ENCODE measurements around the gene ARID3A. TPM values are rescaled to one million over a fixed set of nuclear protein-coding genes. Genes with fewer than 3 reads are reported as not detected.
A peak's percentile ranks its signal among the peaks of the same experiment; 100 is the strongest.

The ARID3A gene
- total and polyA plus RNA-seq, 2 of the 8 experiments (the other 6 are each of a cell fraction or from before 2014, with no cell fraction given): 40.5 to 77.4 TPM

DNA sequence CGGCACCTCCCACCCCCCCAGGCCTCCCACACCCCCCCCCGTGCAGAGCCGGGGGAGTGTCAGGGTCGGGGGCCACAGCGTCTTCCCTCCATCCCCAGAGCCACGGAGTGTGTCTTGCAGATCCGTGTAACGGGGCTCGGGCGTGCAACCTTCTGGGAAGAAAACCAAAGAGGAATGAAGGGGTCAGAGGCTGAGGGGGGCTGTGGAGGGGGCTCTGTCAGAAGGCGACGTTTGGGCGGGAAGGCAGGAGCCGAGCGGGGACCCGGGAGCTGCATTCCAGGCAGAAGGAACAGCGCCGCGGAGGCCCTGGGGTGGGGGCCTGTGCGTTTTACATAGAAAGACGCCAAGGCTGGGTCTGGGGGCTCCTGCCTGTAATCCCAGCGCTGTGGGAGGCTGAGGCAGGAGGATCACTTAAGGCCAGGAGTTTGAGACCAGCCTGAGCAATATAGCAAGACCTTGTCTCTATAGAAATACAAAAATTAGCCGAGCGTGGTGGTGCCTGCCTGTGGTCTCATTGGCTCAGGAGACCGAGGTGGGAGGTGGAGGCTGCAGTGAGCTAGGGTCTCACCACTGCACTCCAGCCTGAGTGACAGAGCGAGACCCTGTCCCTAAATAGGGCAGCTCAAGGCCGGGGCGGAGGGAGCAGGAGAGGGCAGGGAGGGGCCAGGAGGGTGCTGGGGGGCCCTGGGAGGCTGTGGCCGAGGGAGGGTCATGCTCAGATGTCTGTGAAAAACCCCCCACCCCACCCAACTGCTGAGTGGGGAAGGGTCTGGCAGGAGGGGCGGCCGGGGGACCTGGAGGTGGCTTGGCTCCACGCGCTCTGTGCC lies 27.8 kb downstream of the ARID3A start:
- peak overlapping the region; percentile 91 for H3K4ac ChIP-seq (replicated peaks; ENCODE audit: insufficient read length, low read depth, low read length)
- H2AK5ac ChIP-seq (ENCODE audit: low read depth, low read length): peak overlapping the region; percentile 59; the same call in 1 of the 2 replicates
- H2BK120ac ChIP-seq (replicated peaks; ENCODE audit: low read depth, low read length): no peak overlapping the region
- no peaks in the 10 kb centered on the region for H3K36me3 ChIP-seq (ENCODE audit: control insufficient read depth in 2 of 4, insufficient read depth in 4 of 4, low read length in 3 of 4)
- H3K4me1 ChIP-seq (replicated peaks in 1 of 4; ENCODE audit: control insufficient read depth in 3 of 4, insufficient read depth in 4 of 4, low read length in 3 of 4): peaks cover 5 to 46% (median 23%) of the 10 kb centered on the region in 4 experiments
- peak overlapping the region; percentile 86 for H3K18ac ChIP-seq (ENCODE audit: extremely low read depth, low read length)
- peaks cover 0 to 1% of the 10 kb centered on the region in 2 experiments for H4K20me1 ChIP-seq (replicated peaks in 1 of 2; ENCODE audit: control insufficient read depth in 1 of 2, insufficient read depth in 2 of 2, low read length in 2 of 2)
- H3K56ac ChIP-seq (replicated peaks; ENCODE audit: insufficient read length, low read depth, low read length): no peak overlapping the region
- H3K4me3 ChIP-seq (ENCODE audit: extremely low read depth in 1 of 4, insufficient read depth in 2 of 4, low read depth in 3 of 4, low read length in 4 of 4): peak overlapping the region in 2 of 4 experiments; percentile 12 to 51; a peak in 2 of 8 replicates
- peak overlapping the region; percentile 66 for H4K91ac ChIP-seq (replicated peaks; ENCODE audit: insufficient read length, low read length)
- ChIA-PET CTCF (ENCODE audit: partially characterized antibody) (interaction anchor here (0.6 to 2.8 kb wide), 4 partner anchors 8 to 260 kb away, joined by 3 to 9 read pairs (median 3); no protein-coding TSS in a partner anchor), POLR2A (ENCODE audit: partially characterized antibody) (interaction anchor here (0.6 to 1.9 kb wide), 6 partner anchors 14 to 315 kb away, joined by 3 to 8 read pairs (median 3); partner anchors contain the start of genes CIRBP and WDR18)
- peak overlapping the region; percentile 77; the same call in 1 of the 2 replicates for H2BK5ac ChIP-seq (ENCODE audit: low read depth, low read length)
- H2BK12ac ChIP-seq (ENCODE audit: low read depth, low read length): peak overlapping the region; percentile 7; the same call in 1 of the 2 replicates
- no peak overlapping the region for H3K14ac ChIP-seq (ENCODE audit: insufficient read length)
- no peaks in the 10 kb centered on the region; the same call in 1 of the 2 replicates for H3K23me2 ChIP-seq (ENCODE audit: low read depth, low read length)
- FAIRE-seq (no peak), DNase-seq (ENCODE audit: low read depth in 1 of 2, low spot score in 2 of 2) (no peak)
- H2BK20ac ChIP-seq (ENCODE audit: low read length): no peak overlapping the region
- peaks cover 0 to 26% of the 10 kb centered on the region in 2 experiments; a peak in 1 of 4 replicates for H3K79me2 ChIP-seq (ENCODE audit: control insufficient read depth in 1 of 2, insufficient read depth in 2 of 2, low read length in 2 of 2)
- H3K9me3 ChIP-seq (ENCODE audit: insufficient read depth in 2 of 2, low read depth in 1 of 2, low read length in 1 of 2): no peaks in the 10 kb centered on the region
- H3K23ac ChIP-seq (ENCODE audit: insufficient read length): no peak overlapping the region
- peak overlapping the region; percentile 60 for H4K5ac ChIP-seq (ENCODE audit: insufficient read length, low read depth, low read length)
- H3K27me3 ChIP-seq (replicated peaks in 1 of 4; ENCODE audit: control insufficient read depth in 3 of 4, extremely low read depth in 1 of 4, insufficient read depth in 3 of 4, low read length in 3 of 4): no peaks in the 10 kb centered on the region
- H4K8ac ChIP-seq (ENCODE audit: extremely low read depth, insufficient read depth, low read length): peak overlapping the region; percentile 54
- no peak overlapping the region for H3K9ac ChIP-seq (replicated peaks in 1 of 4; ENCODE audit: extremely low read depth in 1 of 4, low read depth in 3 of 4, low read length in 3 of 4)
- no peak overlapping the region for H2AFZ ChIP-seq (ENCODE audit: low read length)
- peaks cover 11% of the 10 kb centered on the region for H3K79me1 ChIP-seq (ENCODE audit: low read depth, low read length)
- H3K4me2 ChIP-seq (ENCODE audit: insufficient read depth in 1 of 2, low read depth in 2 of 2, low read length in 2 of 2): peak overlapping the region; percentile 38 to 63; a peak in 2 of 4 replicates
- TF ChIP-seq EP300 (IDR thresholded peaks at IDR 0.05; ENCODE audit: borderline replicate concordance in 1 of 2, low read depth in 2 of 2, low read length in 2 of 2): no peak
- peak; percentile 55; the same call in 1 of the 2 replicates for TF ChIP-seq TEAD4 (IDR thresholded peaks at IDR 0.05; ENCODE audit: low read depth, low read length)
- no peak for TF ChIP-seq SP4 (IDR thresholded peaks at IDR 0.05; ENCODE audit: low read length)
- TF ChIP-seq SIRT6 (IDR thresholded peaks at IDR 0.05; ENCODE audit: low read length): no peak
- TF ChIP-seq POU5F1 (IDR thresholded peaks at IDR 0.05; ENCODE audit: low read depth, low read length): no peak
- TF ChIP-seq, protein P1, sequence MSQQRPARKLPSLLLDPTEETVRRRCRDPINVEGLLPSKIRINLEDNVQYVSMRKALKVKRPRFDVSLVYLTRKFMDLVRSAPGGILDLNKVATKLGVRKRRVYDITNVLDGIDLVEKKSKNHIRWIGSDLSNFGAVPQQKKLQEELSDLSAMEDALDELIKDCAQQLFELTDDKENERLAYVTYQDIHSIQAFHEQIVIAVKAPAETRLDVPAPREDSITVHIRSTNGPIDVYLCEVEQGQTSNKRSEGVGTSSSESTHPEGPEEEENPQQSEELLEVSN (IDR thresholded peaks at IDR 0.05): peak; percentile 66
- TF ChIP-seq, protein P2, sequence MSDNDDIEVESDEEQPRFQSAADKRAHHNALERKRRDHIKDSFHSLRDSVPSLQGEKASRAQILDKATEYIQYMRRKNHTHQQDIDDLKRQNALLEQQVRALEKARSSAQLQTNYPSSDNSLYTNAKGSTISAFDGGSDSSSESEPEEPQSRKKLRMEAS (IDR thresholded peaks at IDR 0.05): no peak
- no peak for TF ChIP-seq EZH2 (IDR thresholded peaks at IDR 0.05; ENCODE audit: low read depth, low read length, severe bottlenecking)
- no peak for TF ChIP-seq PHF8 (conservative IDR thresholded peaks at IDR 0.05; ENCODE audit: low read depth, low read length)
- peak overlapping the region; percentile 53; the same call in 1 of the 2 replicates for H2BK15ac ChIP-seq (ENCODE audit: low read length)
- WGBS, 2 experiments (ENCODE audit: extremely low coverage in 1 of 2, insufficient coverage in 1 of 2, insufficient read length in 1 of 2, insufficient replicate concordance in 2 of 2, low coverage in 1 of 2, low lambda C conversion rate in 2 of 2, missing lambda C conversion rate in 1 of 2): 67% methylated on average over 26 of the region's 33 CpGs; no CpG with 5 or more reads in 1 of the 2 experiments
- peak overlapping the region; percentile 45; the same call in 1 of the 2 replicates for H3K27ac ChIP-seq (ENCODE audit: low read depth, low read length)
